Dermis microvascular lymphatic vessel endothelial cell (primary cell): Measurements from ENCODE around the gene ZNF593. TPM values are rescaled to one million over a fixed set of nuclear protein-coding genes. Genes with fewer than 3 reads are reported as not detected.

Experiments
- DNase-seq, 2 donors: peaks; one replicate each; pipeline versions ENCODE4 v3.0.0 to v3.0.0-alpha.2; 2010; ENCODE audit warnings: low read depth in 2 of 2
- total RNA-seq: library from RNA; depleted of rRNA; stranded (reverse); fragments of >200 nt; gene quantifications from 2 replicates; pipeline ENCODE4 v1.2.1, GENCODE V29; 2014

Gene ZNF593
- total RNA-seq, 1 donor from 2014 or later: 23.5 TPM

DNA sequence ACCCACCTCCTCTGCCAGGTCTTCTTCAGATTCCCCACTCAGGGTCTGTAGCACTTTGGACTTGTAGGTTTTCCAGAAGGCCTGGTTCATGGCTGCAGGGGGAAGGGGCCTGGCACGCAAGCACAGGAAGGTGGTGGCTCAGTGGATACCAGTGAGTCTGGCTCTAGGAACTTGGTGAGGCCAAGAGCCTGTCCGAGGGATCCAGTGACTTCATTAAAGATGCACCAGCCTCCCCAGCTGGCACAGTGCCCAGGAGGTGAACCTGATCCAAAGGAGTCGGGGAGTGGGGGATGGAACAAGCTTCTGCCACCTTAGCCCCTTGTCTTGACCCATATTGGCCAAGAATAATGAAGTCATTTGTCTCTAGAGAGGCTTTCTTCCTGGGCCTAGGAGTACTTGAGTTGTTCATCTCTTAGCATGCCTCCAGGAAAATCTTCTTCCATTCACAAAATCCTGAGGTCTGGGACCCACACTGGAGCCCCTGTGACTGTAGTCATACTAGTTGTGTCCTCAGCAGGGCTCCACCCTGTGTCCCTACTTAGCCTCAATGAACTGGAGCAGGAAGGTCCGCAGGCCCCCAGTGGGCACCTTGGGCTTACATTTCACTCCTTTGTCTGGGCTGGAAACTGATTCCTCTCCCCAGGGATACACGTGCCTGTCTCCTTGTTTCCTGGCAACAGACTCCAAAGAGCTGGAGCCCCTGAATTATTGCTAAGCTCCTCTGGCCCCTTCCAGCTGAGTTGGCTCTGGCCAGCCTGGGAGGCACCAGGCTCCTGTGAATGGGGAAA is 1.1 kb upstream of the ZNF593 start, which contains the start of gene C1orf232:
TSS of gene C1orf232 (minus strand) at position 554 of the 788 bp plus-strand sequence. CDS start at position 90, 464 bp downstream.
- DNase-seq: no peak

DNA sequence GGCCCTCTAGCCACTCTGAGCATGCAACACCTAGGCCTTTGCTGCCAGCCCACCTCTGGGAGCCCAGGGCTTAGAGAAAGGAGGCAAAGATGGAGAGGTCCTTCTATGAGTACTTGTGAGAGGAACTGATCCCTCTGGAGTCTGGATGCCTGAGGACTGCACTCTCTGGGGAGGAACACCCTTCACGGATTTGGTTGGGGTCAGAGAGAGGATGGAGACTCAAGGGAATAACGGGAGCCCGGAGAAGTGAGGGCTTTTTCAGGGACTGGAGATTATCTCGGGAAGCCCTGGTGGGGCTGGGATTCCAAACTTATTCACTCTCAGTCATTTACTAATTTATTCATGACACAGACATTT is 532 bp upstream of the ZNF593 start:
- DNase-seq: no peak

DNA sequence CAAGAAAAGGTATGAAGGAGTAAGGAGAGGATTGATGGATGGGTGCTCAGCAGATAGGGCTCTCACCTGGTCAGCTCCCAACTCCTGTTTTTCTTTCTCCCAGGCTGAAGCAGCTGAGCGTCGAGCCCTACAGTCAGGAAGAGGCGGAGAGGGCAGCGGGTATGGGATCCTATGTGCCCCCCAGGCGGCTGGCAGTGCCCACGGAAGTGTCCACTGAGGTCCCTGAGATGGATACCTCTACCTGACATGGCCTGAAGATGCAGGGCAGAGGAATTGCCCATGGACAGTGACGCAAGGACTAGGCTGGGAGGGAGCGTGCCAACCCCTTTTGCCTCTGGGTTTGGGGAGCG is 739 bp downstream of the ZNF593 start:
- no peak for DNase-seq

GRCh38 chr1:26171084-26172072 is 1.7 kb downstream of the ZNF593 start, which contains the start of gene ZNF593OS:
Gene ZNF593OS (minus strand): TSS chr1:26171832. CDS start chr1:26171661, 171 bp downstream.
- no peak for DNase-seq

GRCh38 chr1:26175346-26175745 is 5.6 kb downstream of the ZNF593 start:
- DNase-seq: no peak

GRCh38 chr1:26177182-26177684 is 7.5 kb downstream of the ZNF593 start, which contains the start of gene CNKSR1:
Gene CNKSR1 (plus strand): TSS chr1:26177491. CDS start chr1:26177548, 57 bp downstream.
- no peak for DNase-seq

GRCh38 chr1:26180010-26180506 is 10.3 kb downstream of the ZNF593 start:
- no peak for DNase-seq

- no peak for DNase-seq
These were observed 12.1 kb downstream of the ZNF593 start for GRCh38 chr1:26181586-26182382.

DNA sequence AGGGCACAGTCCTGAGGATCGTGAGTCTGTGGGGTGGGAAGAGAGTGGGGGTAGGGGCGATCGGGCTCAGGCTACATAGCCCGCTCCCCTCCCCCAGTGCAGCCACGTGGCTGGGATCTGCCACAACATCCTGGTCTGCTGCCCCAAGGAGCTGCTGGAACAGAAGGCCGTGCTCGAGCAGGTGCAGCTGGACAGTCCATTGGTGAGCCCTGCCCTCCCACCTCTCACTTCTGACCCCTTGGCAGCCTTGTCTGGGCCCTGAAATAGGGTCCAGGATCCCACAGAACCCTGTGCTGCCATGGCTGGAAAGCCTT is 12.6 kb downstream of the ZNF593 start:
- no peak for DNase-seq

- DNase-seq: no peak
These were observed 14.4 kb downstream of the ZNF593 start for GRCh38 chr1:26184086-26184485.

- no peak for DNase-seq
These were observed 15.2 kb downstream of the ZNF593 start for GRCh38 chr1:26184883-26185282.

DNA sequence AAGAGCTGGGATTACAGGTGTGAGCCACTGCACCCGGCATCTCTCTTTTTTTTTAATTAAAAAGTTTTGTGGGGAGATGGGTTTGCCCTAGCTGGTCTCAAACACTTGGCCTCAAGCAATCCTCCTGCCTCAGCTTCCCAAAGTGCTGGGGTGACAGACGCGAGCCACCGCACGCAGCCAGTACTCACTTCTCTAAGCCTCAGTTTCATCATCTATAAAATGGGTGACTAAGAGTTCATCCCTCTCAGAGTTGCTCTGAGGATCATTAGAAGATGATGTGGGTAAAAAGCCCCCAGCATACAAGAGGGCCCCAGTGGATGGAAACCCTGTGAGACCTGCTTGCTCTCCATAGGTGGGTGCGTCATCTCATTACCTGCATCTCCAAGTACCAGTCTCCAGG is 18.2 kb downstream of the ZNF593 start:
- DNase-seq: no peak

GRCh38 chr1:26188477-26188876 is 18.8 kb downstream of the ZNF593 start:
- DNase-seq: no peak

- DNase-seq: no peak
These were observed 19.6 kb downstream of the ZNF593 start for GRCh38 chr1:26189331-26189730.

- no peak for DNase-seq
These were observed 20.1 kb downstream of the ZNF593 start for GRCh38 chr1:26189751-26190275.

- DNase-seq: peak in 1 of 2 donors; percentile 17
These were observed 20.8 kb downstream of the ZNF593 start, which contains the start of gene CATSPER4 for GRCh38 chr1:26190373-26190987. Gene CATSPER4 (plus strand): TSS chr1:26190602. CDS start chr1:26190628, 26 bp downstream.

DNA sequence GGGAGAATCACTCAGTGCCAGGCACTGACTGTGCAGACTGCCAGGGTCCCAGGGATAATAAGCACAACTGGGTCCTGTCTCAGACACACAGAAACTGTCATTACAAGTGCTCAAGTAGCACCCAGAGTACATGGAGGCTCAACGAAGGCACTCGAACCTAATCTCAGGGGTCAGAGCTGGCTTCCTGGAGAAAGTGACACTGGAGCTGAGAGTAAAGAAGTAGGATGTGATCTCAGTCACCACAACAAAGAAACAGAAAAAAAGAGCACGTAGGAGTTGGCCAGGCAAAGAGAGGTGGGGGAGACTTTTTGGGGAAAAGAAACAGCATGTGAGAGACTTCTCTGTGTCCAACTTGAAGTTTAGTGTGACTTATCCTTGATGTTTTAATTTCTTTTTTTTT is 22.0 kb downstream of the ZNF593 start:
- no peak for DNase-seq

GRCh38 chr1:26195805-26196204 is 26.1 kb downstream of the ZNF593 start:
- DNase-seq: no peak

GRCh38 chr1:26197301-26197700 is 27.6 kb downstream of the ZNF593 start:
- DNase-seq: no peak

- no peak for DNase-seq
These were observed 28.1 kb downstream of the ZNF593 start for GRCh38 chr1:26197813-26198212.
